GM12865 (cell line): ENCODE results near the gene ERP29.
A peak's percentile ranks its signal among the peaks of the same experiment; 100 is the strongest.

Experiments used
- DNase-seq: peaks from one replicate; pipeline ENCODE4 v3.0.0; 2010; ENCODE audit warnings: low read depth
- H3K4me3 ChIP-seq: 2 replicates; pipeline ENCODE4 v1.5.1; 2011; ENCODE audit warnings: mild to moderate bottlenecking, low read depth, low read length, control low read depth
- CTCF ChIP-seq: IDR thresholded peaks from 2 replicates; pipeline ENCODE4 v1.5.1; 2011; ENCODE audit warnings: low read length, control low read depth, low read depth, inconsistent platforms; ENCODE audit not compliant: insufficient read depth; ENCODE audit errors: missing control alignments

ERP29 gene

DNA sequence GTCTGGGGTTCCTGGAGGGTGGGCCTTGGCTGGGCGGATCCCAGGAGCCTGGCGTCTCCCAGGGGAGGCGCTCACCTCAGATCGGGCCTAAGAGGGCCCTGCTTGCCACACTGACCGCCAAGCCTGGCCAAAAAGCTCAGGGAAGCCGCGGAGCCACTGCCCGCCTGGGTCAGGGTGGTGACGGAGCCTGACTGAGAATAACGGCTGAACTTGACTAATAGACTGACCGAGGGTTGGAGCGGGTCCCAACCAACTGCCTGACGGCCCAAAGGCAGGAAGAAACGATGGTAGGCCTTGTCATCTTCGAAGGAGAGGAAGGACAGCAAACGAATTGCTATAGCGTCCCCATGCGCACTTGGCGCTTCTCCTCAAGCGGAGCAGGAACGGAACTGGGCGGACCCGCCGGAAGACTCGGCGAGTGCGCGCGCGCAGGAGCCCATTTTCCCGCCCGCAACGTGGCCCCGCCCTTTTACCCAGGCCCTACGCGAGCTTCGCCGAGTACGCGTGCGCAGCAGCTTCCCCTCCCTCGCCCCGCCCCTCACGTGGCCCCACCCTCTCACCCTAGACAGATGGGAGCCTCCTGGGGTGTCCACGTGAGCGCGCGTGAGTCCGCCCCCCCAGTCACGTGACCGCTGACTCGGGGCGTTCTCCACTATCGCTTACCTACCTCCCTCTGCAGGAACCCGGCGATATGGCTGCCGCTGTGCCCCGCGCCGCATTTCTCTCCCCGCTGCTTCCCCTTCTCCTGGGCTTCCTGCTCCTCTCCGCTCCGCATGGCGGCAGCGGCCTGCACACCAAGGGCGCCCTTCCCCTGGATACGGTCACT is at the start of gene ERP29, which contains the start of gene TMEM116:
TSS of gene ERP29 (plus strand) at position 652 of the 826 bp plus-strand sequence. CDS start at position 692, 40 bp downstream.
TSS of gene TMEM116 (minus strand) at position 391 of the 826 bp plus-strand sequence. CDS start 7,895 bp downstream, outside the sequence.
- DNase-seq, result peak; percentile 100
- peak within 1 kb of the TSS; percentile 99 for H3K4me3 ChIP-seq
- peak; percentile 48 for TF ChIP-seq CTCF

GRCh38 chr12:111964935-111965334 is 48.3 kb upstream of the ERP29 start:
- no peak overlapping the region for H3K4me3 ChIP-seq
- no peak for TF ChIP-seq CTCF
- DNase-seq, result no peak

GRCh38 chr12:111971800-111972199 is 41.4 kb upstream of the ERP29 start:
- TF ChIP-seq CTCF, result no peak
- no peak for DNase-seq
- no peak overlapping the region for H3K4me3 ChIP-seq

GRCh38 chr12:111975161-111975931 is 37.9 kb upstream of the ERP29 start:
- no peak for TF ChIP-seq CTCF
- no peak overlapping the region for H3K4me3 ChIP-seq
- DNase-seq, result no peak

- no peak for TF ChIP-seq CTCF
- no peak for DNase-seq
- H3K4me3 ChIP-seq, result no peak overlapping the region
Measured at GRCh38 chr12:111976291-111976690, 36.9 kb upstream of the ERP29 start.

DNA sequence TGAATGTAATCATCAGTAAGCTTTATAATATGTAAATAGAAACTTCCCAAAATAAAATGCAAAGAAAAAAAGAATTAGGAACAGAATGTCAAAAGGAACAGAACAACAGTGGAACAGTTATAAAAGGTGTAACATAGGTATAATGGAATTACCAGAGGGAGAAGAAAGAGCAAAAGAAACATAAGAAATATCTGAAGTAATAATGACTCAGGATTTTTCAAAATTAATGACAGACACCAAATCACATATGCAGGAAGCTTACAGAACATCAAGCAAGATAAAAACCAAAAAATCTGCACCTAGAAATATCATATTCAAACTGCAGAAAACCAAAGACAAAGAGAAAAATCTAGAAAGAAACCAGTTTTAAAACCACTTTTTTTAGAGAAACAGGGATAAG is 36.4 kb upstream of the ERP29 start:
- H3K4me3 ChIP-seq, result no peak overlapping the region
- no peak for TF ChIP-seq CTCF
- no peak for DNase-seq
